HG02623 (cell line): ENCODE data around the gene CSF2RB.

Experiments used
- ATAC-seq: cut with Tn5 transposase; IDR thresholded peaks from one replicate; pipeline ENCODE4 v1.9.1; 2021; ENCODE audit warnings: moderate library complexity; ENCODE audit not compliant: unreplicated experiment

The CSF2RB gene

DNA sequence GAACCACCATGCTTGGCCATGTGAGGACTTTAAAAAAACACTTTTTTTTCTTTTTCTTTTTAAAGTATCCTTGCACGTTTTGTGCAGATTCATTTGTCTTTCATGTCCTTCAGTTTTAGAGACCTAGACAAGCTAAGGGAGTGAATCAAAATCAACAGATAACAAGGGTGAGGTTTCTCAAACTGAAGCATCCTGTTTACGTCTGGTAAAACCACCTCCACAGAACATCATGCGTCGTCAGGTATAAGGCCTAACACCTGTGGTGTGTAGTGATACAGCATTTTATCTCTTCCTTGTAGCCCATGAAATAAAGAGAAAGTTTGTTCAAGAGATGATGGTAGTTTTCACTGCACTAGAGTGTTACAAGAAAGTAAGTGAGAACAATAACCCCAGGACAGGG is 26.3 kb upstream of the CSF2RB start:
- no peak for ATAC-seq

DNA sequence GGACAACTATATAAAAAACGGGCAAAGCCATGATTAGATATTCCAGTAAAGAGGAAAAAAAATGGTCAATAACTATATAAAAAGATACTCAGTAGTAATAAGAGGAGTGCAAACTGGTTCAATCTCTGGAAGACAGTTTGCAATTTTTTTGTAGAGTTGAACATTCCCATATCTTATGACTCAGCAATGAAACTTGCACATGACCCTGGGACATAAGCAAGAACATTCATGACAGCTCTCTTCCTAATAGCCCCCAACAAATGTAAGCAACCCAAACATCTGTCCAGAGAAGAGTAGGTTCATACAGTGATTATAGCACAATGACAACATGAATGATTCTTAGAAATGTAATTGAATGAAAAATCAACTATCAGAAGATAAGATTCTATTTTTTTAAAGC is 21.8 kb upstream of the CSF2RB start:
- ATAC-seq = no peak

DNA sequence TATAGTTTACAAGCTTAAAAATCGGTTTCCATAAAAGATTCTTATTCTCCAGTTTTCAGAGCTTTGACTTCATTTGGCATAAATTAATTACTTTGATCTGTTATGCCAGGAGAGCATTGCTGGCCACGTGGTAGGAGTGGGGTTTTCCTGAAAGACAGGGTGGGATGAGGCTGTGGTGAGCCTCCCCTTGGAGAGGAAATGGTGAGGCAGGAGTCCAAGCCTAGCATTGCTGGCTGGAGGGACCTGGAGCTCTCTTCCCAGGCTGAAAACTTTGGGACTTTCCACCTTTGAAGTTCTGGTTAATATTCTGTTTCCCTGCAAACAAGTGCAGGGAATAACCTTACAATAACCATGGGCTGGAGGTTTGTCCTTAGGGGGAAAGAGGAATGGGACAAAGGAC is 21.1 kb upstream of the CSF2RB start:
- ATAC-seq = no peak

DNA sequence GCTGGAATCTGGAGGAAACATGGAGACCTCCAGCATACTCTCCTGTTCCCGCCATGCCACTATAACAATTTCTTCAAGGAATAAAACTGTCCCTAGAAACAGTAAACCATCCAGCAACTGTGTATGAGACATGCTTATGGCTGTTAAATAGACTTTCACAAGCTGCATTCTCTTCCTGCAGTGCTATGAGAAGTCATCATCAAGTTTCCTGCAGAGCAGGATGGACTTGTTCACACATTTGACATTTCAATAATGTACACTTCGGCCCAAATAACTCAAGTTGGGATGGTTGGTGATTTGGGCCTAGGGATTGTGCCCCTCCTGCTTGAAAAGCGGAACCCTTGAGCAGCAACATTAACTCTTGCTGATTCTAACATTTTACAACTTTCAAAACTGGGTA is 20.2 kb upstream of the CSF2RB start:
- no peak for ATAC-seq

DNA sequence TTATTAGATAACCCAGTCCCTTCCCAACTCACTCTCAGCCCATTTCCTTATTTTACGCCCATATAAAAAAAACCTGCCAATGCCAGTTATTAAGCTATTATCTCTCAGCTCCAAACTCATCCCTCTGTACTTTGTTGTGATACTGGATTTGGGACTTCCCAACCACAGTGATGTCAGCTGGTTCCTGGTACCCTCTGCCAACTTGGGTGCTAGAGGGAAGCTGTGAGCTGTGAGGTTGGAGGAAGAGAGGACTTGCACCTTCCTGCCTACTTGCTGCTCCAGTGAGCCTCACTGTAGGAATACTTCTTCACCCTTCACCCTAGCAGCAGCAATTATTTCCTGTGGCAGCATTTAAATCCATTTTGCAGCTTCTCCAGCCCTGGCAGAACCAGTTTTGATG is 19.2 kb upstream of the CSF2RB start:
- ATAC-seq = no peak

DNA sequence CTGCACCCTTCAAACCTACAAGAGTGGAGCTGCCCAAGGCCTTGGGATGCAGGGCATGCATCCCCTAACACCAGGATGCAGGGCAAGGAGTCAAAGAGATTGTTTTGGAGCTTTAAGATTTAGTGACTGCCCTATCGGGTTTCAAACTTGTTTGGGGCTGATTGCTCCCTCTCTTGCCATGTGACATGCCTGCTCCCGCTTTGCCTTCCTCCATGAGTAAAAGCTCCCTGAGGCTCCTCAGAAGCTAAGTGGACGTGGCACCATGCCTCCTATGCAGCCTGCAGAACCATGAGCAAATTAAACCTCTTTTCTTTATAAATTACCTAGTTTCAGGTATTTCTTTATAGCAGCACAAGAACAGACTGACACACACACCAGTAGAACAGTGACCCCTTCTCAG is 15.8 kb upstream of the CSF2RB start:
- ATAC-seq = no peak

DNA sequence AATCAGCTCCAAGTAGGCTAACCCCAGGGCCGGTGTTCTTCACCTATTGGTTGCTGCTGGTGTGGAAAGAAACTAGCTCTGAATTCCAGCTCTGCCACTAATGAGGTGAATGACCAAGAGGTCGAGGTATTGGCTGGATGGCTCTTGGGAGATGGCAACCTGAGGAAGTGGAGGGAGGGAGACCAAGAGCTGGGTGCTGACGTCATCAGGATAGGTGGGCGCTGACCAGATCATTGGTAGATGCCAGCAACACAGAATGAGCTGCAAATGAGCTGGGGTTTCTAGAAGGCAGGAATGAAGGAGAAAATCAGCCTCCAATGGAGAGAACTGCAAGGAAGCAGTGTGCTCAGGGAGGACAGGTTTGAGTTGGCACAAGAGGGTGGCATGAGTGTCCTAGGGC is 14.7 kb upstream of the CSF2RB start:
- no peak for ATAC-seq

DNA sequence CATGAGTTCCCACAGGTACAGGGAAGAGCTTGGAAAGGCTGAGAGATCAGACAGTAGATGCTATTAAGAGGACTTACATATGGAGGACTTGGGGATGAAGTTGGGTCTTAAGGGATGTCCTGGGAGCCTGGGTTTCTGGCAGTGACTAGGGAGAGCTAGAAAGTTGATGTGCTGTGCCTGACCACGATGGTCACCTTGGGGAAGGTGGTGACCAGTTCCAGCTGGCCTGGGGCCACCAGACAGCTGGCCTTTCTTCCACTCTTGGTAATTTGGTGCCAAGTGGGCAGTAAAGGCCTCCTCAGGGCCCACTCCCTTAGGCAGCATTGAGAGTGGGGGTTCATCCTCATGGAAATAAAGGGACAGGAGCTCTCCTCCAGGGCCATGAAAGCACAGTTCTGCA is 13.9 kb upstream of the CSF2RB start:
- no peak for ATAC-seq

DNA sequence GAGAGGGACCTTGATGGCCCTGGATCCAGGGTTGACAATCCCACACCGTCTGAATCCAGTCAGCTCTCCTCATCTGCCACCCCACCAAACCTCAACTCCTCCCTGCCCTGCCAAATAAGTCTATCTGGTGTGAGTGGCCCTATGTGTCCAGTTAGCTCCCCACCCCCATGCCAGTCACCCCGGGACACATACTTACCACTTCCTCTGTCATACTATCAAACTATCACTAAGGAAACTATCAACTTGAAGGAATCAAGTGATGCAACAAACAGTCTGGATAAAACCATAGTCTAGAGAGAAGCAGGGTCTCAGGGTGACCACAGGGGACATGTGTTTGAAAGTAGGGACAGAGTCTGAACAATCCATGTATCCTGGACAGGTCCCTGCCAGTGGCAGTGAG is 13.2 kb upstream of the CSF2RB start:
- no peak for ATAC-seq

DNA sequence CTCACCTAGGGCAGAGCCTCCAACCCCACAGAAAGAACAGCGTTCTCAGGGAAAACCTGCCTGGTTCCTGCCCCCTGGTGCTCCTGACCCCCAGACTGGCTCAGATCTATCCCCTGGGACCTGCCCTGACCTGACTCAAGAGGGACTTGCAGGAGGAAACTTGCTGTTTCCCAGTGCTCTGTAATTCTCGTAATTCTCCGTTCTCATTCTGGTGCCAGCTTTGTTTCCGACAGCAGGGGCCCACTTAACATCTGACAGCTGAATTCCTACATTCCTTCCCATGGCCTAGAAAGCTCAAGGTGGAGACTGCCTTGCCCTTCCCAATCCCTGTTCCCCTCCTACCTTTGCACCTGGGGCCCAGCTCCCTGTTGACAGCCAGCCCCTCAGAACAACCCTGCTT is 12.5 kb upstream of the CSF2RB start:
- ATAC-seq = no peak

DNA sequence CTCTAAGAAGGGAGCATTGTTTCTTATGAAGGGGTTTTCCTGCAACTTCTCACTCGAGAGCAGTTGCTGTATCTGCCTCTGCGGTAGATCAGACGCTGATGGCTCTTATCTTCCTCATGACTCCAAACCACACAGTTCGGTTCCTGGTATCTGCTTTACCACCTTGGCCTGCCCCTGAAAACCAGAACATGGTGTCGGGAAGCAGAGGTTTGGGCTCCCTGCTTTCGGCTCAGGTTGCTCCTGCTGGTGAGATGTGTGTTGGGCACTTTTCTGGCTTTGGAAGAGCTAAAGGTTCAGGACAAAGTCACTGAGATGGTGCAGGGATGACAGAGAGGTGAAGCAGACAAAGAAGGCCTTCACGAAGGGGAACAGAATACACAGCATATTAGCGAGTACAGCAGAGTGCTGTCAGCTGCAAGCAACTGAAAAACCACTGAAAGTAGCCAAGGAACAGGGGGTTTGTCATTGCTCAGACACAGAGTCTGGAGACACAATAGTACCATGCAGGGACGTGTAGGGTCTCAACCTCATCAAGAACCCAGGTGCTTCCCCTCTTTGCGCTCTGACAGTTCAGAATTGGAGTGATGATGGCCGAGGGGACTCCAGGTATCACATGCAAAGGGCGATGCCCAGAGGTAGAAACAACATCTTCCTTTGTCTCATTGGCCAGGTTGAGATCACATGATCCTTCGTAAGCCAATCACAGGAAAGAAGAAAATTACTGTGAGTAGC is 11.9 kb upstream of the CSF2RB start:
- ATAC-seq = no peak

DNA sequence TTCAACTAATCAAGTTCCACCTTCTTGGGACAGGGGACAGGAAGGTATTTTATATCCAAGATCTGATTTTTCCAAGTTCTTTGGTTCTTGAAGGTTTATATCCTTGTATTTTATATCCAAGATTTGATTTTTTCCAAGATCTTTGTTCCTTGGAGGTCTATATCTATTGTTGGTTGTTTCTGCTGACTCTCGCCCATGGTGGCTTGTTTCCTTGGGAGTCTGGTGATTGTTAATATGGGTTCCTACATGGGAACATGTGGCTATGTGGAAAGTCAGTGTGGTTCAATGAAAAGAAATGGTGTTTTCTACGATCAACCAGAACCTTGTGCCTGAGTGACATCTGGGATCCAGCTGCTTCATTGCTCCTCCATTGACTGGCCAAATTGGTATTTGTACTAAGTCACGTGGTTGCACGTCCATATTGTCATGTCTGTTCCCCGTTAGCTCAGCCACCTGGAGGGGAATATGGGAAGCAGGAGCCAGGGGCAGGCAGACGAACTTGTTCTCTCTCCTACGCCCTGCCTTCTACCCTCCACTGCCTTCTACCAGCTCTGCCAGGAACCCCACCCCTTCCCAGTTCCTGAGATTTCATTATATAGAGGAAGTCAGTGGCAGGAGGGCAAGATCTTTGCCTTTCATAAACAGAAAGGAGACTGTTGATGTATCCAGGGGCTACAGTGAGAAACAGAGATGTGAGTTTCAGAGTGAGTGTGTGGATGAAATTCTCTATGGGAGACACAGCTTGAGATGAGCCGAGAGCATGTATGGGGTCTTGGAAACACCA is 11.1 kb upstream of the CSF2RB start:
- ATAC-seq = no peak

DNA sequence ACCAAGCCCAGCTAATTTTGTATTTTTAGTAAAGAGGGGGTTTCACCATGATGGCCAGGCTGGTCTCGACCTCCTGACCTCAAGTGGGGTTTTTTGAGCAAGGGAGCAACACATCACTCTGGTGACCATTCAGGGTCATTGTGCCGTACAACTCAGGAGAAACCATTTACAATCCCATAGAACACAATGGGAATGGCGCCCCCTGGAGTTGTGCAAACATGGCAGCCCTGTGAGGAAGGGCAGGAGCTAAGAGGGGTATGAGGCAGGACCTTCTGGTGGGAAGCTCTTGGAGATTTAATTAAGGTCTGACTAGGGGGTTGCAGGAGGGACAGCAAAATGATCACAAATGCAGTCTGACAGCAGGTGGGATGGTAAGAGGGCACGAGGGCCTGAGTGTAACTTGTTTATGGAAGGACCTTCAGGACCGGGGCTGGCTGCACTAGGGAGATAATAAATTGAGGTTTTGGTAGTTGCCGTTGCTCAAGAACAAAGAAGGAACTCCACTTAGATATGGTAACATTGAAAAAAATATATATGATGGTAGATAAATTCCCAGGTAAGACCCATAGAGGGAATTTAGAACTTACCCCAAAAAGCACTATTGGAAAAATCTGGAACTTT is 9.1 kb upstream of the CSF2RB start:
- ATAC-seq = no peak

DNA sequence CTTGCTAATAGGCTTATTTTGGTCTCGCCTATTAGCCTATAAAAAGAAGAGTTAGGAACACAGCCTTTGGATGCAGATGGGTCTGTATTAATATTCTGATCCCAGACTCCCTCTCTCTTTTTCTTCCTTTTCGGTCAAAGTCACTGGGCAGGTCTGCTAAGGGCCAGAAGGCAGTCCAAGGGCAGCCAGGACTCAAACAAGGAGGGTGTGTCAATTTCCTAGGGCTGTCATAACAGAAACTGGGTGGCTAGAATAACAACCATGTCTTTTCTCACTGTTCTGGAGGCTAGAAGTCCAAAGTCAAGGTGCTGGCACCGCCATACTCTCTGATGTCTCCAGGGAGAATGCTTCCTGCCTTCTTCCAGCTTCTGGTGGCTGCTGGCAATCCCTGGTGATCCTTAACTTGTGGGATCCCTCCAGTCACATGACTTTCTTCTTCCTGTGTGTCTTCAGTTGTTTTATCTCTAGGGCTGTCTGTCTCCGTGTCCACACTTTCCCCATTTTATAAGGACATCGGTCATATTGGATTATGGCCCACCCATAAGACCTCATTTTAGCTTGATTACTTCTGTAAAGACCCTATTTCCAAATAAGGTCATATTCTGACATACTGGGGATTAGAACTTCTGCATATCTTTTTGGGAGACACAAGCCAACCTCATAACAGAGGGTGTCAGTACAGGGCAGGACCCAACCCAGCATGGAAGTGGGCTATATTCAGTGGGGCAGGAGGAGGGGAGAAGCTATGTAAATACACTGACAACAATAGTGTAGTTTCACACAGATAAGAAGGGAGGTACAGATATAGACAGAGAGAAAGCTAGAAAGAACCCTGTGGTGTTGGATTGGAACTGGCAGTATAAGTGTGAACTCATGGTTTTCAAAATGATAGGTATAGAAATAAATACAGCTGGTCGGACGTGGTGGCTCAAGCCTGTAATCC is 5.9 kb upstream of the CSF2RB start:
- ATAC-seq = no peak

DNA sequence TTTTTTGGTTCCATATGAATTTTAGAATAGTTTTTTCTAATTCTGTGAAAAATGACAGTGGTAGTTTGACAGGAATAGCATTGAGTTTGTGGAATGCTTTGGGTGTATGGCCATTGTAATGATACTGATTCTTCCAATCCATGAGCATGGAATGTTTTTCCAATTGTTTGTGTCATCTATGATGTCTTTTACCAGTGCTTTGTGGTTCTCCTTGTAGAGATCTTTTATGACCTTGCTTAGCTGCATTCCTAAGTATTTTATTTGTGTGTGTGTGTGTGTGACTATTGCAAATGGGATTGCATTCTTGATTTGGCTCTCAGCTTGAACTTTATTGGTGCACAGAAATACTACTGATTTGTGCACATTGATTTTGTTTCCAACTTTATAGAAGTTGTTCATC is 3.0 kb upstream of the CSF2RB start:
- ATAC-seq = no peak

DNA sequence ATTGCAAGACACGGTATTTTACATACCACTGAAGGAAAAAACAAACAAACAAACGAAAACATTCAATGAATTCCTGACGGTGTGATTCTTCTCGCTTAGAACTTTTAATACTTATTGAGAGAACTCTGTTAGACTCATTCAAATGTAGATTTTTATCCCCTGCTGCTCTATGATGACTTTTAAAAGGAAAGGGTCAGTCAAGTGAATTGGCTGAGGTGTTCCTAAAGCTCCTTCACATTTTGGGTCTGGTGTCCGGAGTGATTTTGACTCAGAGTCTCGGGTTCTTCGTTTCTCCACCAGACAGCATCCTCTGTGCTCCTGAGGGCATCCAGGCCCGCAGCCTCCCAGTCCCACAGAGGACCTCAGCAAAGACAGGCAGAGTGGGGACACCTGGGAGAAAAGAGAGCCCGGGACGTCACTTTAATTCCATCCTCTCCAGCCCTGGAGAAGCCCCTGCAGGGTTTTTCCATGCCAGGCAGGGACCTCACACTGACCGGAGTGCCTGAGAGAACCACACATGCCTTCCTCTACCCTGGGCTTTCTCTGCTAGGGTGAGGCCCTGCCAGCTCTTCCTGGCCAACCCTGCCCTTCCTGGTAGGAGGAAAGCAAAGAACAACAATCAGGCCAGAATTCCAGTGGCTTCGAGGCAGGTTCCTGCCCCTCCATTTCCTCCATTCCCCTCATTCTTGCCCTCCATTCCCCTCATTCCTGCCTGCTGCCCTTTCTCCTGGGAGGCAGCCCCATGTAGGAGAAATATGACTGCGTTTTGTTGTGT is 1.4 kb upstream of the CSF2RB start:
- ATAC-seq = no peak

DNA sequence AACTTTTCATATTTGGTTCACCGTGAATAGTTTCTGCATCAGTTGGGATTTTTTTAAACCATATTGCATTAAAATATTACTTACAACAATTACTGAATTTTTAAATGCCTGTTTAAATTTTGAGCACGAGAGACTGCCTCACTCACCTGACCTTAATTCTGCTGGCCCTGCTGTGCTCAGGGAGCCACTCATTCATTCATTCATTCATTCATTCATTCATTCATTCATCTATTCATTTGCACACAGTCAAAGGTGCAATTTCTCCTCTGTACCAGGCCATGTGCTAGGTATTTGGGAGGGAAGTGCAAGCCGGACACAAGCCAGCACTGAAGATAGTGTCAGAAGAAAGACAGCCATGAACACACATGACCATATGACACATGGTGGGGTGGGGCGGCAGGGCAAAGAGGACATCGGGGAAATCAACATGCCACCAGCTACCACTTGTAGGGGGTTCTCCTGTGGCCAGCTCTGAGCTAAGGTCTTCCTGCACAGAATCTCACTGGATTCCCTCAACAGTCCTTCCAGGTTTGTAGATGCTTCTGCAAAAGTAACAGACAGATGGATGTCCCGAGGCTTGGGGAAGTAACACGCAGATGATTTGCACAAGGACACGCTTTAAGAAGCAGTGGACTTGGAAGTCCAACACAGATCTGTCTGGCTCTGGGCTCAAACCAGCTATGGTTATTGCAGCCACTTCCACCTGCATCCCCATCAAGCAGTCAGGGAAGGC is 568 bp upstream of the CSF2RB start:
- ATAC-seq = no peak

DNA sequence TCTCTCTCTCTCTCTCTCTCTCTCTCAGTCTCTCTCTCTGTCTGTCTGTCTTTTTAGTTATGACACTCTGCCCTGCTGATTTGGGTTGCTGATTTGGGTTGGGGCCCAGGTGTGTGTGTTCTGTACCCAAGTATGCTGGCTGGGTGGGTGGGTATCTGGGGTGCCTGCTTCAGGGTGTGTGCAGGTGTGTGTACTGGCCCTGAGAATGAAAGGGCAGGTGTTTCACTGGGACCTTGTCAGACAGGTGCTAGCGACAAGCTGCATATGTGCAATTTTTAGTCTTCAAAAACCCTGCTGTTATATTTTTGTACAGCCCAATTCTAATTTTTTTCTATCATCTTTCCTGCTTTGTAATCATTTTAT is 943 bp downstream of the CSF2RB start:
- no peak for ATAC-seq

DNA sequence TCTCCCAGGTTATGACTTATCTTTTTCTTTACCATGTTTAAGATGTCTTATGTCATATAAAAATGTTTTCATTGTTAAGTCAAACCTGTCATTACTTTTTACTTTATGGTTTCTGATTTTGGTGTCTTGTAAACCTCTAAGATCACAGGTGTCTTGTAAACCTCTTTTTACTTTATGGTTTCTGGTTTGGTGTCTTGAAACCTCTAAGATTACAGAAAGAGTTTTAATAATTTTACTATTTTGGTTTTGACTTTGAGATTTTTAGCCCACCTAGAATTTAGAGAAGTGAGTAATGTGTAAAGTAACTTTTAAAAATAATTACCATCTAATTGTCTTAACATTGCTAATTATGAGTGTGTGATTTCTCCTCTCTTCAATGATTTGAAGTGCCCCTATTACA is 2.6 kb downstream of the CSF2RB start:
- ATAC-seq = no peak
